HEK293 (cell line): ENCODE data around the gene MPPED1.

Experiments used
- CTCF ChIA-PET: fragments of 350-600 bp; formaldehyde crosslinking; extraction: SDS; loops from one replicate; lab custom pipeline; 2021; ENCODE audit warnings: antibody characterized with exemption; lab: Yijun Ruan, JAX
- POLR2A ChIA-PET: fragments of 300-600 bp; formaldehyde crosslinking; extraction: SDS; loops from one replicate; lab custom pipeline; 2020; ENCODE audit warnings: antibody characterized with exemption, inconsistent platforms; lab: Yijun Ruan, JAX
- H3K27ac ChIP-seq: fragments of 200-500 bp; sonication (Bioruptor generic); 2 replicates; pipeline ENCODE4 v1.5.1; 2014; ENCODE audit warnings: low read depth, low read length, control low read depth, inconsistent platforms; ENCODE audit errors: extremely low read depth
- H3K36me3 ChIP-seq, 2 experiments: fragments of 200-500 bp in 1 of 2; sonication (Bioruptor generic) in 1 of 2; 1 replicate in 1 of 2; 2 replicates in 1 of 2; pipeline ENCODE4 v1.5.1; 2014 to 2017; ENCODE audit warnings: inconsistent platforms in 2 of 2, low read length in 2 of 2; ENCODE audit not compliant: control insufficient read depth in 2 of 2, insufficient read depth in 1 of 2
- H3K4me1 ChIP-seq: fragments of 200-500 bp; sonication (Bioruptor generic); 2 replicates; pipeline ENCODE4 v1.5.1; 2014; ENCODE audit warnings: mild to moderate bottlenecking, low read length, inconsistent platforms; ENCODE audit not compliant: control insufficient read depth, insufficient read depth
- H3K4me3 ChIP-seq: 2 replicates; pipeline ENCODE4 v1.5.1; 2011; ENCODE audit warnings: low read depth, mild to moderate bottlenecking, control low read depth, low read length, moderate library complexity
- H3K9me3 ChIP-seq: fragments of 200-500 bp; sonication (Bioruptor generic); 2 replicates; pipeline ENCODE4 v1.5.1; 2014; ENCODE audit warnings: low read depth, low read length, inconsistent platforms; ENCODE audit not compliant: control insufficient read depth, insufficient read depth
- EGR2 ChIP-seq: fragments of 450-650 bp; formaldehyde crosslinking; IDR thresholded peaks from 2 replicates; pipeline ENCODE4 v1.5.1; 2016; ENCODE audit warnings: low read depth, missing biosample characterization, missing genetic modification characterization
- GLIS1 ChIP-seq: fragments of 450-650 bp; formaldehyde crosslinking; IDR thresholded peaks from 2 replicates; pipeline ENCODE4 v1.5.1; 2016; ENCODE audit warnings: missing biosample characterization, missing genetic modification characterization
- IKZF3 ChIP-seq: fragments of 450-650 bp; IDR thresholded peaks from 2 replicates; pipeline ENCODE4 v1.5.0; 2018; ENCODE audit warnings: missing biosample characterization, mild to moderate bottlenecking, missing genetic modification characterization, moderate library complexity
- OVOL3 ChIP-seq: fragments of 450-650 bp; formaldehyde crosslinking; IDR thresholded peaks from 2 replicates; pipeline ENCODE4 v1.5.1; 2016; ENCODE audit warnings: missing biosample characterization, missing genetic modification characterization
- ZBTB17 ChIP-seq: fragments of 450-650 bp; formaldehyde crosslinking; IDR thresholded peaks from 2 replicates; pipeline ENCODE4 v1.5.1; 2016; ENCODE audit warnings: missing biosample characterization, missing genetic modification characterization
- ZFHX2 ChIP-seq: fragments of 450-650 bp; formaldehyde crosslinking; conservative IDR thresholded peaks from 2 replicates; pipeline ENCODE4 v1.5.1; 2016; ENCODE audit warnings: missing biosample characterization, missing genetic modification characterization
- ZIC2 ChIP-seq: fragments of 450-650 bp; formaldehyde crosslinking; IDR thresholded peaks from 2 replicates; pipeline ENCODE4 v1.5.1; 2016; ENCODE audit warnings: missing biosample characterization, missing genetic modification characterization
- ZNF121 ChIP-seq: fragments of 450-650 bp; formaldehyde crosslinking; IDR thresholded peaks from 2 replicates; pipeline ENCODE4 v1.5.1; 2016; ENCODE audit warnings: missing biosample characterization, missing genetic modification characterization
- ZNF146 ChIP-seq: fragments of 450-650 bp; formaldehyde crosslinking; IDR thresholded peaks from 2 replicates; pipeline ENCODE4 v1.5.1; 2016; ENCODE audit warnings: missing biosample characterization, missing genetic modification characterization
- ZNF19 ChIP-seq: fragments of 450-650 bp; formaldehyde crosslinking; IDR thresholded peaks from 2 replicates; pipeline ENCODE4; 2016; ENCODE audit warnings: missing biosample characterization, missing genetic modification characterization, low read depth
- ZNF266 ChIP-seq: fragments of 450-650 bp; formaldehyde crosslinking; IDR thresholded peaks from 2 replicates; pipeline ENCODE4 v1.5.1; 2016; ENCODE audit warnings: missing biosample characterization, missing genetic modification characterization, low read depth
- ZNF366 ChIP-seq: fragments of 450-650 bp; formaldehyde crosslinking; conservative IDR thresholded peaks from 2 replicates; pipeline ENCODE4 v1.5.1; 2016; ENCODE audit warnings: missing biosample characterization, missing genetic modification characterization
- ZNF670 ChIP-seq: fragments of 450-650 bp; formaldehyde crosslinking; IDR thresholded peaks from 2 replicates; pipeline ENCODE4 v1.5.1; 2016; ENCODE audit warnings: missing biosample characterization, missing genetic modification characterization, low read depth
- ZNF768 ChIP-seq: fragments of 450-650 bp; formaldehyde crosslinking; IDR thresholded peaks from 2 replicates; pipeline ENCODE4 v1.5.1; 2018; ENCODE audit warnings: missing biosample characterization, mild to moderate bottlenecking, missing genetic modification characterization
- ZNF837 ChIP-seq: fragments of 450-650 bp; formaldehyde crosslinking; IDR thresholded peaks from 2 replicates; pipeline ENCODE4 v1.5.1; 2016; ENCODE audit warnings: missing biosample characterization, missing genetic modification characterization
- TF ChIP-seq, protein P1 (sequence below): fragments of 450-650 bp; formaldehyde crosslinking; conservative IDR thresholded peaks from 2 replicates; pipeline ENCODE4 v1.5.1; 2016; ENCODE audit warnings: low read depth, missing biosample characterization, missing genetic modification characterization

MPPED1 gene

DNA sequence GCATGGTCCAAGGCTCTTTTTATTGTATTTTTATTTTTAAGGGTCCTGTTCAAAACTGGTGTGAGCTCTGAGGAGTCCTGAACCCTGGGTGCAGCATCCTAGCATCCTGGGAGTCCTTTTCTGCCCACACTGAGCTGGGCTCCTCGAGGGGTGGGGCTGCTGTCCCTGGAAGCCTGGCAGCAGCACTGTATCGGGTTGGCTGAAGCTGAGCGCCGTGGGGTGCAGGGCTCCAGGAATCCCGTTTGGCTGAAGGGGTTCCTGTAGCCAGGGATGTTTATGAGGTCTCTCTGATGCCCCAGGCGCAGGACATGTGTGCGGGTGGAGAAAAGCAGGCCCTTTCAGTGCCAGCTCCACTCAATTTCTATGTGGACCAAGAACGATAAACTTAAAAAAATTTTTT lies 95.4 kb downstream of the MPPED1 start (continued):
- TF ChIP-seq ZNF768, result no peak

DNA sequence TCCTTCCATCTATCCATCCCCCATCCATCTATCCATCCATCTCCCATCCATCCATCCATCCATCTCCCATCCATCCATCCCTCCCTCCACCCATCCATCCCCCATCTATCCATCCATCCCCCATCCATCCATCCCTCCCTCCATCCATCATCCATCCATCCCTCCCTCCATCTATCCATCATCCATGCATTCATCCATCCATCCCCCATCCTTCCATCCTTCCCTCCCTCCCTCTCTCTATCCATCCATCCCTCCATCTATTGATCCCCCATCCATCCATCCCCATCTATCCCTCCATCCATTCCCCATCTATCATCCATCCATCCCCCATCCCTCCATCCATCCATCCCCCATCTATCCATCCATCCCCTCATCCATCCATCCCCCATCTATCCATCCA lies 96.7 kb downstream of the MPPED1 start:
- ChIA-PET POLR2A (no interaction called here), CTCF (no interaction called here)
- Histone ChIP-seq H3K36me3 (no peaks in the 10 kb centered on the region), H3K4me3 (no peak overlapping the region), H3K9me3 (no peaks in the 10 kb centered on the region), H3K27ac (no peak overlapping the region), H3K4me1 (no peaks in the 10 kb centered on the region)
- TF ChIP-seq GLIS1 (no peak), ZBTB17 (tag by site-specific recombination) (peak; percentile 84), OVOL3 (tag by site-specific recombination) (no peak), ZNF121 (tag by site-specific recombination) (no peak), ZNF366 (tag by site-specific recombination) (peak; percentile 84), ZNF19 (tag by site-specific recombination) (no peak)

DNA sequence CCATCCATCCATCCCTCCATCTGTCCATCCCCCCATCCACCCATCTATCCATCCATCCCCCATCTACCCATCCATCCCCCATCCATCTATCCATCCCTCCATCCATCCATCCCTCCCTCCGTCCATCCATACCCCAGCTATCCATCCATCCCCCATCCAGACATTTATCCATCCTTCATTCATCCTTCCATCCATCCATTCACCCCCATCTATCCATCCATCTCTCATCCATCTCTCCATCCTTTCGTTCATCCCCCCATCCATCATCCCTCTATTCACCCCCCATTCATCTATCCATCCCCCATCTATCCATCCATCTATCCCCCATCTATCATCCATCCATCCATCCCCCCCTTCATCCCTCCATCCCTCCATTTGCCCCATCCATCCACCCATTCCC lies 97.5 kb downstream of the MPPED1 start:
- ChIA-PET CTCF (interaction anchor here (0.6 kb wide), 1 partner anchor 12 kb away, joined by 5 read pairs; no protein-coding TSS in a partner anchor), POLR2A (no interaction called here)
- no peak overlapping the region for H3K27ac ChIP-seq
- H3K9me3 ChIP-seq, result no peaks in the 10 kb centered on the region
- TF ChIP-seq, protein P1, sequence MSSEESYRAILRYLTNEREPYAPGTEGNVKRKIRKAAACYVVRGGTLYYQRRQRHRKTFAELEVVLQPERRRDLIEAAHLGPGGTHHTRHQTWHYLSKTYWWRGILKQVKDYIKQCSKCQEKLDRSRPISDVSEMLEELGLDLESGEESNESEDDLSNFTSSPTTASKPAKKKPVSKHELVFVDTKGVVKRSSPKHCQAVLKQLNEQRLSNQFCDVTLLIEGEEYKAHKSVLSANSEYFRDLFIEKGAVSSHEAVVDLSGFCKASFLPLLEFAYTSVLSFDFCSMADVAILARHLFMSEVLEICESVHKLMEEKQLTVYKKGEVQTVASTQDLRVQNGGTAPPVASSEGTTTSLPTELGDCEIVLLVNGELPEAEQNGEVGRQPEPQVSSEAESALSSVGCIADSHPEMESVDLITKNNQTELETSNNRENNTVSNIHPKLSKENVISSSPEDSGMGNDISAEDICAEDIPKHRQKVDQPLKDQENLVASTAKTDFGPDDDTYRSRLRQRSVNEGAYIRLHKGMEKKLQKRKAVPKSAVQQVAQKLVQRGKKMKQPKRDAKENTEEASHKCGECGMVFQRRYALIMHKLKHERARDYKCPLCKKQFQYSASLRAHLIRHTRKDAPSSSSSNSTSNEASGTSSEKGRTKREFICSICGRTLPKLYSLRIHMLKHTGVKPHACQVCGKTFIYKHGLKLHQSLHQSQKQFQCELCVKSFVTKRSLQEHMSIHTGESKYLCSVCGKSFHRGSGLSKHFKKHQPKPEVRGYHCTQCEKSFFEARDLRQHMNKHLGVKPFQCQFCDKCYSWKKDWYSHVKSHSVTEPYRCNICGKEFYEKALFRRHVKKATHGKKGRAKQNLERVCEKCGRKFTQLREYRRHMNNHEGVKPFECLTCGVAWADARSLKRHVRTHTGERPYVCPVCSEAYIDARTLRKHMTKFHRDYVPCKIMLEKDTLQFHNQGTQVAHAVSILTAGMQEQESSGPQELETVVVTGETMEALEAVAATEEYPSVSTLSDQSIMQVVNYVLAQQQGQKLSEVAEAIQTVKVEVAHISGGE (tag by site-specific recombination), result no peak
- peak; percentile 93 for TF ChIP-seq ZNF366 (tag by site-specific recombination)
- no peaks in the 10 kb centered on the region for H3K4me1 ChIP-seq
- H3K4me3 ChIP-seq, result no peak overlapping the region
- no peaks in the 10 kb centered on the region for H3K36me3 ChIP-seq

DNA sequence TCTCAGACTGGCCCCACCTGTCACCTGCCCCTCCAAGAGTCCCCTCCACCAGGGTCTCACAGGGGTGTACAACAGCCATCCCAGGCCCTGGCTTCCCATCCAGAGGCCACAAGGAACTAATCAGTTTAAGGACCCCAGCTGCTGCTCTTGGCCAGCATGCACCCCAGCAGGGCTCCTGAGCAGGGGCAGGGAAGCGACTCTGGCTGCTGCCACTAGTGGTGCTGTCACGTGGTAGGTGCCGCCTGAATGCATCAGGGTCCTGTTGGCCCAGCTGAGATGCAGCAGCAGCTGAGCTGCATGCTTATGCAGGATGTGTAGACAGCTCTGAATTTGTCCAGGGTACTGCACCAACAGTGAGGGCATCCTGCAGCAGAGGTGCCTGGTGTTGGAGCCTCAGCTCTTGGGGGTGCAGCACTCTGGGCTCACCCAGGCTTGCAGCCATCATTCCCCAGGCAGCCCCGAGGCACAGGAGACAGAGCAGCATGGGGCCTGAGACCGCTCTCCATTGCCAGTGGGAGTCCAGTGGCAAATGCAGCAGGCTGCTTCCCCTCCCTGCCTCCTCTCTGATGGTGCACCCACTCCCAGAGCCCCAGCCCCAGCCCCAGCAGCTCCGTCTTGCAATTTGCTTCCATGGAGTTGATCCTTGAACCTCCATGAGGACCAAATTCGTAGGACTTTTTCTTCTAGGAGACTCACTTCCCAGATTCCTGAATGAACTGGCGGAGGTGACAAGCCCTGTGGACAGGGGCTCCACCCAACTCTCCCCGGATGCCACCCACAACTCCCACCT lies 98.7 kb downstream of the MPPED1 start:
- H3K4me1 ChIP-seq, result no peaks in the 10 kb centered on the region
- no peaks in the 10 kb centered on the region for H3K9me3 ChIP-seq
- no peaks in the 10 kb centered on the region for H3K36me3 ChIP-seq
- H3K27ac ChIP-seq, result no peak overlapping the region
- TF ChIP-seq ZNF146 (tag by site-specific recombination), result no peak
- TF ChIP-seq ZNF837, result no peak
- no peak for TF ChIP-seq ZNF266 (tag by site-specific recombination)
- TF ChIP-seq ZIC2 (tag by site-specific recombination), result peak; percentile 47
- no peak for TF ChIP-seq ZFHX2 (tag by site-specific recombination)
- TF ChIP-seq GLIS1, result 0 out of 2 replicates have a peak, but pooled peaks have one; percentile 25
- TF ChIP-seq EGR2 (tag by site-specific recombination), result no peak
- no peak for TF ChIP-seq ZNF670 (tag by site-specific recombination)
- TF ChIP-seq IKZF3 (tag by site-specific recombination), result no peak
- no peak overlapping the region for H3K4me3 ChIP-seq
- CTCF ChIA-PET, result no interaction called here
- POLR2A ChIA-PET, result no interaction called here
